ENCODE data around the gene GADD45A. TPM values are rescaled to one million over a fixed set of nuclear protein-coding genes. Genes with fewer than 3 reads are reported as not detected.
A peak's percentile ranks its signal among the peaks of the same experiment; 100 is the strongest.

Gene GADD45A
- total and polyA plus RNA-seq, 12 donors, result 26.2 to 148 (median 59.7) TPM

DNA sequence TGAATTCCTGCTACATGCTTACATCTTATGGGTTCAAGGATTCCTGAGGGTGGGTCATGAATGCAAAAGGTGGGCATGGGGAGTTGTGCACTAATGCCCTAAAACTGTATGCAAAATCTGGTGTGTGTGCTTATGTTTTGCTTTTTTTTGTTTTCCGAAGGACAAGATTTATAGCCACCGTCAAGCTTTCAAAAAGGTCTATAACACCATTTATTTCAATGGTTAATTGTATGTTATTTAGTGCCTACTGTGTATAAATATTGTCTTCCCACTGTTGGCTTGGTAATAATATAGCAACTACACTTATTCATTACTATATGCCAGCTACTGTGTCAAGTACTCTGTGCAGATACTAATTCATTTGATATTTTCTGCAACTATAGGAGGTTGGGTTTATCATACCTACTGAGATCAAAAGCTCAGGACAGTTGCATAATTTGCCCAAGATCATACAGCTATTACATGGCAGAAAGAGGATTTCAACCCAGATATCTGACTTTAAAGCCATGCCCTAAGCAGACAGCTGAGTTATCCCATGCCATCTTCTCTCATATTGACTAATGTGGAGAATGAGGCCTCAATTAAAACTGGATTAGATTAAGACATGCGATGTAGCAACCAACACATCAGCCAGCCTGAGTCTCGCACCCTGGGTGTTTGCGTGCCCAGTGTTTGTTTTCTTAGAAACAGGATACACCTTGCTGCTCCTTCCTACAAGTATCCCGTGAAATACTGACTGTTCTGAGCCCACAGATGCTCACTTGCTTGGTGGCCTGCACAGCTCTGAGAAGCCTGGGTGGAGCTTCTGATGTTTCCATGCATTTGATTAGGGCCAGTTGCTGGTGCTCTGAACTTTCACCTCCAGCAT lies 34.6 kb downstream of the GADD45A start:
- Histone ChIP-seq H3K9me3 (no peaks in the 10 kb centered on the region), H3K27me3 (no peaks in the 10 kb centered on the region), H3K4me1 (peaks cover 4 to 69% (median 38%) of the 10 kb centered on the region in 9 donors), H3K27ac (peak overlapping the region in 1 of 10 donors; percentile 11), H3K4me3 (no peak overlapping the region), H3K36me3 (no peaks in the 10 kb centered on the region)
- intact Hi-C loops (cut with DNase I), result loop anchor here in 1 of 10 donors (5.0 kb wide), 1 partner anchor 32 kb away; the partner anchor contains the start of gene GADD45A
- DNase-seq (no peak), ATAC-seq (no peak)
- 82 to 87% methylated on average over 6 of the region's 6 CpGs for WGBS, 2 donors
- TF ChIP-seq CTCF (IDR thresholded peaks at IDR 0.05), result no peak

GRCh38 chr1:67721112-67721511 lies 36.1 kb downstream of the GADD45A start:
- H3K4me3 ChIP-seq, result no peak overlapping the region
- no peak for ATAC-seq
- H3K9me3 ChIP-seq, result no peaks in the 10 kb centered on the region
- no peaks in the 10 kb centered on the region for H3K36me3 ChIP-seq
- no peak for TF ChIP-seq CTCF (IDR thresholded peaks at IDR 0.05)
- no peak for DNase-seq
- intact Hi-C loops (cut with DNase I), result loop anchor here in 1 of 10 donors (5.0 kb wide), 1 partner anchor 34 kb away; the partner anchor contains the start of gene GADD45A
- no peaks in the 10 kb centered on the region for H3K27me3 ChIP-seq
- H3K4me1 ChIP-seq, result peaks cover 9 to 80% (median 52%) of the 10 kb centered on the region in 9 donors
- WGBS, 2 donors, result 96 to 97% methylated on average over 4 of the region's 4 CpGs
- no peak overlapping the region for H3K27ac ChIP-seq

DNA sequence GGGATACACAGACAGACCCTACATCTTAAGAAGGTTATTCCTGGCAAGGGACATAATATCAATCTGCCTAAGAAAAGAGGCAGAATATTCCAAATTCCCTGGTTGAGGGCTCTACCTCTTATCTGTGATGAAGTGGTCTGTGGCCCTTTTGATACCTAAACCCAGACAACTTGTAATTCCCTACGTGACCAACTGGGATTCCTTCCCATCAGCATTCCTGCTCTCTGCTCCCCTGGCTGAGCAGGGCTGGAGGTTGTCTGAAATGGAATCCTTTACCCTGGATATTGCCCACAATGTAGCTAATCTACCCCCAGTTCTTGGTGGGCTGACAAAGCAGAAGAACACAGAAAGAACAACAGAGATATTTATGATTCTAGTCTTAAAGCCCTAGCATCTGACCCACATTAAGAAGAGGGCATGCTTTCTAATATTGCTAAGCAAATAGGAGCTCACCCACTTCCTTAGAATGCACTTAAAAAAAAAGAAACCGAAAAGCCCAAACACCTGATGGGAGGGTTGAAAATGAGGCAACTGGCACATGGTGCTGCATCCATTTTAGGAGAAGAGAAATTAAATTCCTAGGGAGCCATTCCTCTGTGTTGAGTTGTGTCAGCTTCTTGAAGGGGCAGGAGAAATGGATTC lies 36.8 kb downstream of the GADD45A start:
- Histone ChIP-seq H3K4me1 (peaks cover 9 to 80% (median 53%) of the 10 kb centered on the region in 9 donors), H3K4me3 (no peak overlapping the region)
- TF ChIP-seq CTCF (IDR thresholded peaks at IDR 0.05), result no peak

DNA sequence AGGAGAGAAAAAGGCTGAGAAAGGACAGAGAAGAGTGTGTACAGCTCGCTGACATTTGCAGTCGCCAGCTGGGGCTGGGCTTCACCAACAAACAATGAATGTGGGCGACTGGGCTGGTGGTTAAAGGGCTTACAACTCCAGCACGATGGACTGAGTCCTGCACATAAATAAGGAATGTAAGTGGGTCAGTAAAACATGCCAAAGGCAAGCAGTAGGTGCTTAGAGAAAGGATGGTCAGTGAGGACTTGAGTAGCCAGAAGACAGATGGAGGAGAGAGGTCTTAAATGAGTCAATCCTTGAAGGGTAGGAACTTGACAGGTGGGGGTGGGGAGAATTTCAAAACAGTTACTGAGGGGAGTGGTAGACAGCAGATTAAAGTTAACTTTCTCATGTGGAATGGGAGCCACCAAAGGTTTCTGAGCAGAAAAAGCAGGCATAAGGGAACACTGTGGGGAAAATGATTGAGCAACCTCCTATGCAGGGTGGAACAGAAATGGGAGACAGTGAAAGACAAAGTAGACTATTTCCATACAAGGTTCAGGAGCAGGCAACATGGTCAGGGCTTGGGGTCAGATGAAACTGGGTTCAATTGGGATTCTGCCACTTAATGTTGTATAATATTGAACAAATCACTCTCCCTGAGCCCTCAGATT lies 37.4 kb downstream of the GADD45A start:
- H3K36me3 ChIP-seq, result no peaks in the 10 kb centered on the region
- no peak for DNase-seq
- H3K4me3 ChIP-seq, result no peak overlapping the region
- H3K4me1 ChIP-seq, result peaks cover 9 to 73% (median 51%) of the 10 kb centered on the region in 9 donors
- 82 to 83% methylated on average over 4 of the region's 4 CpGs for WGBS, 2 donors
- H3K9me3 ChIP-seq, result no peaks in the 10 kb centered on the region
- no peak for ATAC-seq
- H3K27me3 ChIP-seq, result no peaks in the 10 kb centered on the region
- no peak for TF ChIP-seq CTCF (IDR thresholded peaks at IDR 0.05)
- intact Hi-C loops (cut with DNase I), result loop anchor here in 1 of 10 donors (5.0 kb wide), 1 partner anchor 35 kb away; the partner anchor contains the start of gene GADD45A
- peak overlapping the region in 5 of 10 donors; percentile 60 to 84 (median 76) for H3K27ac ChIP-seq

More for the DNA sequence above, 36.8 kb downstream of the GADD45A start:
- DNase-seq (no peak), ATAC-seq (no peak)
- H3K36me3 ChIP-seq, result no peaks in the 10 kb centered on the region
- no peaks in the 10 kb centered on the region for H3K9me3 ChIP-seq
- H3K27ac ChIP-seq, result peak overlapping the region in 2 of 10 donors; percentile 3 to 84
- 73 to 76% methylated on average over 2 of the region's 2 CpGs for WGBS, 2 donors
- no peaks in the 10 kb centered on the region for H3K27me3 ChIP-seq
- intact Hi-C loops (cut with DNase I), result loop anchor here in 1 of 10 donors (5.0 kb wide), 1 partner anchor 34 kb away; the partner anchor contains the start of gene GADD45A
